GM21381 (cell line): ENCODE data around the gene METTL24.

Source experiments
- ATAC-seq: cut with Tn5 transposase; IDR thresholded peaks from one replicate; pipeline ENCODE4 v1.9.1; 2021; ENCODE audit warnings: mild to moderate bottlenecking, moderate library complexity; ENCODE audit not compliant: unreplicated experiment

METTL24 gene

GRCh38 chr6:110201151-110201884, 156.8 kb downstream of the METTL24 start:
- no peak for ATAC-seq

DNA sequence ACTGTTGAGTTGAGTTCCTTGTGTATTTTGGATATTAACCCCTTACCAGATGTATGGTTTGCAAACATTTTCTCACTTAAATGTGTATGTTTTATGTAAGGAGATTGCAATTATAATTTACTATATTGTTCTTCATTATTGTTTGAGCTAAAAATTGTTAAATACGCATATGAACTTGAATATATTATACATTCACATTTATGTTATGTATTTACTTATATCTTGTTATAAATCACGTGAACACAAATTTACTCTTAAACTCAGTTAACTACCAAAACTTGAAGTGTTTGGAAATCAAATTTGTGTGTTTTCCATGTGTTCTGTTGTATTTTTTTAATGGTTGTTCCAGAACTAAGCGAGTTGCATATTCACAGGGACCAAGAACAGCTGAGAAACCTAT, 159.6 kb downstream of the METTL24 start:
- no peak for ATAC-seq

GRCh38 chr6:110196874-110197273, 161.3 kb downstream of the METTL24 start:
- ATAC-seq = no peak

GRCh38 chr6:110195639-110196038, 162.5 kb downstream of the METTL24 start:
- ATAC-seq = no peak
